ENCODE measurements around the gene MAPK12. TPM values are rescaled to one million over a fixed set of nuclear protein-coding genes. Genes with fewer than 3 reads are reported as not detected.
A peak's percentile ranks its signal among the peaks of the same experiment; 100 is the strongest.

MAPK12 gene
- total and polyA plus RNA-seq, 2 of the 8 experiments (the other 6 are each of a cell fraction or from before 2014, with no cell fraction given) = 17.3 to 20.3 TPM

DNA sequence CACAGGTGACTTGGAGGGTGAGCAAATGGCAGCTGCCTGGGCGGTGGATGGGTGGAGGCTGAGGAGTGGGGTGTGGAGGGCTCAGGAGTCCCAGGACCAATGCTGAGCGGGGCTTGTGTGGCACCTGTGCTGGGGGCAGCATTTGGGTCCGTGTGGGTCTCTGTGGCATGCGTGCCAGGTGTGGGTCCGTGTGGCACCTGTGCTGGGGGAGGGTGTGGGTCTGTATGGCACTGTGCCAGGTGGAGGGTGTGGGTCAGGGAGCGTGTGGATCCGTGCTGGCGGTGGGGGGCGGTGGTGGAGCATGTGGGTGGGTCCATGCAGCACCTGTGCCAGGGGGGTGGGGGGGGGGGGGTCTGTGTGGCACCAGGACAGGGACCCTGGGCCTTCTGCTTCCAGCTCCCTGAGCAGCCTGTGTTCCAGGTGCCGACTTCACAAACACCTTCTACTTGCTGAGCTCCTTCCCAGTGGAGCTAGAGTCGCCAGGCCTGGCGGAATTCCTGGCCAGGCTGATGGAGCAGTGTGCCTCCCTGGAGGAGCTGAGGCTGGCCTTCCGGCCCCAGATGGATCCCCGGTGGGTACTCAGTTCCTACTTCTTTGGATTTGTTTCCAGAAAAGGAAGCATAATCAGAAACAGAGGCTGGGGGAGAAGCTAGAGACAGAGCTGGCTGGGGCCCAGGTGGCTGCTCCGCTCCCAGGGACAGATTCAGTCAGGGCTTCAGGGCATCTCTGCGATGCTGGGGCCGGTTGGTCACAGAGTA, 46.0 kb downstream of the MAPK12 start:
- TF ChIP-seq, protein P1, sequence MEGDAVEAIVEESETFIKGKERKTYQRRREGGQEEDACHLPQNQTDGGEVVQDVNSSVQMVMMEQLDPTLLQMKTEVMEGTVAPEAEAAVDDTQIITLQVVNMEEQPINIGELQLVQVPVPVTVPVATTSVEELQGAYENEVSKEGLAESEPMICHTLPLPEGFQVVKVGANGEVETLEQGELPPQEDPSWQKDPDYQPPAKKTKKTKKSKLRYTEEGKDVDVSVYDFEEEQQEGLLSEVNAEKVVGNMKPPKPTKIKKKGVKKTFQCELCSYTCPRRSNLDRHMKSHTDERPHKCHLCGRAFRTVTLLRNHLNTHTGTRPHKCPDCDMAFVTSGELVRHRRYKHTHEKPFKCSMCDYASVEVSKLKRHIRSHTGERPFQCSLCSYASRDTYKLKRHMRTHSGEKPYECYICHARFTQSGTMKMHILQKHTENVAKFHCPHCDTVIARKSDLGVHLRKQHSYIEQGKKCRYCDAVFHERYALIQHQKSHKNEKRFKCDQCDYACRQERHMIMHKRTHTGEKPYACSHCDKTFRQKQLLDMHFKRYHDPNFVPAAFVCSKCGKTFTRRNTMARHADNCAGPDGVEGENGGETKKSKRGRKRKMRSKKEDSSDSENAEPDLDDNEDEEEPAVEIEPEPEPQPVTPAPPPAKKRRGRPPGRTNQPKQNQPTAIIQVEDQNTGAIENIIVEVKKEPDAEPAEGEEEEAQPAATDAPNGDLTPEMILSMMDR (IDR thresholded peaks at IDR 0.05; ENCODE audit: control extremely low read depth in 1 of 3, insufficient read depth in 1 of 3, low read depth in 1 of 3, low read length in 3 of 3) = no peak
- TF ChIP-seq POLR2AphosphoS5 (IDR thresholded peaks at IDR 0.05; ENCODE audit: low read depth, low read length) = 0 out of 2 replicates have a peak, but pooled peaks have one; percentile 22
- TF ChIP-seq SIN3A (conservative IDR thresholded peaks at IDR 0.05 in 1 of 2, IDR thresholded peaks at IDR 0.05 in 1 of 2; ENCODE audit: low read depth in 1 of 2, low read length in 2 of 2) = no peak
- TF ChIP-seq TAF7 (optimal IDR thresholded peaks at IDR 0.05; ENCODE audit: borderline replicate concordance, low read depth, low read length) = no peak
- TF ChIP-seq GABPA (IDR thresholded peaks at IDR 0.05; ENCODE audit: borderline replicate concordance, insufficient read depth, low read length) = no peak
- H3K36me3 ChIP-seq (ENCODE audit: control insufficient read depth in 2 of 4, insufficient read depth in 4 of 4, low read length in 3 of 4) = peaks cover 8 to 50% (median 36%) of the 10 kb centered on the region in 4 experiments
- no peaks in the 10 kb centered on the region for H3K23me2 ChIP-seq (ENCODE audit: low read depth, low read length)
- no peak overlapping the region for H3K23ac ChIP-seq (ENCODE audit: insufficient read length)
- peaks cover 0 to 11% (median 2%) of the 10 kb centered on the region in 4 experiments; a peak in 3 of 7 replicates for H3K4me1 ChIP-seq (replicated peaks in 1 of 4; ENCODE audit: control insufficient read depth in 3 of 4, insufficient read depth in 4 of 4, low read length in 3 of 4)
- H2AK5ac ChIP-seq (ENCODE audit: low read depth, low read length) = no peak overlapping the region
- ChIA-PET CTCF (ENCODE audit: partially characterized antibody) (interaction anchor here (1.0 to 2.0 kb wide), 4 partner anchors 17 to 73 kb away, joined by 3 to 12 read pairs (median 6); no protein-coding TSS in a partner anchor), POLR2A (ENCODE audit: partially characterized antibody) (interaction anchor here (0.6 to 2.8 kb wide), 4 partner anchors 9 to 125 kb away, joined by 3 to 10 read pairs (median 5); no protein-coding TSS in a partner anchor)
- no peak overlapping the region for H2BK20ac ChIP-seq (ENCODE audit: low read length)
- H4K20me1 ChIP-seq (replicated peaks in 1 of 2; ENCODE audit: control insufficient read depth in 1 of 2, insufficient read depth in 2 of 2, low read length in 2 of 2) = peaks cover 9 to 28% of the 10 kb centered on the region in 2 experiments
- FAIRE-seq (no peak), DNase-seq (ENCODE audit: low read depth in 1 of 2, low spot score in 2 of 2) (no peak)
- no peaks in the 10 kb centered on the region for H3K27me3 ChIP-seq (replicated peaks in 1 of 4; ENCODE audit: control insufficient read depth in 3 of 4, extremely low read depth in 1 of 4, insufficient read depth in 3 of 4, low read length in 3 of 4)
- no peak overlapping the region for H2BK12ac ChIP-seq (ENCODE audit: low read depth, low read length)
- H4K5ac ChIP-seq (ENCODE audit: insufficient read length, low read depth, low read length) = no peak overlapping the region
- H3K4me2 ChIP-seq (ENCODE audit: insufficient read depth in 1 of 2, low read depth in 2 of 2, low read length in 2 of 2) = no peak overlapping the region
- no peak overlapping the region for H3K27ac ChIP-seq (ENCODE audit: low read depth, low read length)
- H3K56ac ChIP-seq (replicated peaks; ENCODE audit: insufficient read length, low read depth, low read length) = no peak overlapping the region
- H3K18ac ChIP-seq (ENCODE audit: extremely low read depth, low read length) = no peak overlapping the region
- H3K4me3 ChIP-seq (ENCODE audit: extremely low read depth in 1 of 4, insufficient read depth in 2 of 4, low read depth in 3 of 4, low read length in 4 of 4) = no peak overlapping the region
- WGBS, 2 experiments (ENCODE audit: extremely low coverage in 1 of 2, insufficient coverage in 1 of 2, insufficient read length in 1 of 2, insufficient replicate concordance in 2 of 2, low coverage in 1 of 2, low lambda C conversion rate in 2 of 2, missing lambda C conversion rate in 1 of 2) = 92% methylated on average over 13 of the region's 17 CpGs; no CpG with 5 or more reads in 1 of the 2 experiments
- no peak overlapping the region for H2BK120ac ChIP-seq (replicated peaks; ENCODE audit: low read depth, low read length)
- H2BK5ac ChIP-seq (ENCODE audit: low read depth, low read length) = no peak overlapping the region
- no peak overlapping the region for H2BK15ac ChIP-seq (ENCODE audit: low read length)
- H4K91ac ChIP-seq (replicated peaks; ENCODE audit: insufficient read length, low read length) = no peak overlapping the region
- H3K9ac ChIP-seq (replicated peaks in 1 of 4; ENCODE audit: extremely low read depth in 1 of 4, low read depth in 3 of 4, low read length in 3 of 4) = no peak overlapping the region
- H4K8ac ChIP-seq (ENCODE audit: extremely low read depth, insufficient read depth, low read length) = no peak overlapping the region
- no peak overlapping the region for H3K14ac ChIP-seq (ENCODE audit: insufficient read length)
- H3K79me2 ChIP-seq (ENCODE audit: control insufficient read depth in 1 of 2, insufficient read depth in 2 of 2, low read length in 2 of 2) = peaks cover 0 to 11% of the 10 kb centered on the region in 2 experiments; a peak in 1 of 4 replicates
- no peak overlapping the region for H2AFZ ChIP-seq (ENCODE audit: low read length)
- peaks cover 3% of the 10 kb centered on the region; the same call in 1 of the 2 replicates for H3K79me1 ChIP-seq (ENCODE audit: low read depth, low read length)
- no peak overlapping the region for H3K4ac ChIP-seq (replicated peaks; ENCODE audit: insufficient read length, low read depth, low read length)
- no peaks in the 10 kb centered on the region; a peak in 1 of 4 replicates for H3K9me3 ChIP-seq (ENCODE audit: insufficient read depth in 2 of 2, low read depth in 1 of 2, low read length in 1 of 2)

All from H1 (cell line).